ENCODE measurements around the gene INSYN1.

- TF ChIP-seq, protein P1, sequence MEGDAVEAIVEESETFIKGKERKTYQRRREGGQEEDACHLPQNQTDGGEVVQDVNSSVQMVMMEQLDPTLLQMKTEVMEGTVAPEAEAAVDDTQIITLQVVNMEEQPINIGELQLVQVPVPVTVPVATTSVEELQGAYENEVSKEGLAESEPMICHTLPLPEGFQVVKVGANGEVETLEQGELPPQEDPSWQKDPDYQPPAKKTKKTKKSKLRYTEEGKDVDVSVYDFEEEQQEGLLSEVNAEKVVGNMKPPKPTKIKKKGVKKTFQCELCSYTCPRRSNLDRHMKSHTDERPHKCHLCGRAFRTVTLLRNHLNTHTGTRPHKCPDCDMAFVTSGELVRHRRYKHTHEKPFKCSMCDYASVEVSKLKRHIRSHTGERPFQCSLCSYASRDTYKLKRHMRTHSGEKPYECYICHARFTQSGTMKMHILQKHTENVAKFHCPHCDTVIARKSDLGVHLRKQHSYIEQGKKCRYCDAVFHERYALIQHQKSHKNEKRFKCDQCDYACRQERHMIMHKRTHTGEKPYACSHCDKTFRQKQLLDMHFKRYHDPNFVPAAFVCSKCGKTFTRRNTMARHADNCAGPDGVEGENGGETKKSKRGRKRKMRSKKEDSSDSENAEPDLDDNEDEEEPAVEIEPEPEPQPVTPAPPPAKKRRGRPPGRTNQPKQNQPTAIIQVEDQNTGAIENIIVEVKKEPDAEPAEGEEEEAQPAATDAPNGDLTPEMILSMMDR (IDR thresholded peaks at IDR 0.05), result no peak
- TF ChIP-seq POLR2A (IDR thresholded peaks at IDR 0.05), result no peak
Measured at GRCh38 chr15:73718694-73719093, 34.5 kb downstream of the INSYN1 start.
